Measurements from ENCODE around the gene HTR4. TPM values are rescaled to one million over a fixed set of nuclear protein-coding genes. Genes with fewer than 3 reads are reported as not detected.
"Not testable (repeated sequence)": the region's sequence is repeated elsewhere in the genome, so short reads cannot be mapped to it uniquely, and the experiment has no call there.

Gene HTR4
- total RNA-seq, 5 donors from 2014 or later (not counting 1 experiment from before 2014, with no cell fraction given): not detected

- Mint-ChIP-seq H3K27me3 (peaks cover 6 to 8% of the 10 kb centered on the region in 2 donors), H3K4me3 (no peak overlapping the region), H3K4me1 (no peaks in the 10 kb centered on the region), H3K9me3 (peaks cover 0 to 7% (median 4%) of the 10 kb centered on the region in 3 donors), H3K36me3 (no peaks in the 10 kb centered on the region), H3K27ac (no peak overlapping the region)
- WGBS (ENCODE audit: insufficient coverage): 69% methylated on average over 3 of the region's 6 CpGs
- CTCF ChIA-PET: no interaction called here
- POLR2A ChIA-PET: no interaction called here
- Histone ChIP-seq H3K4me1 (ENCODE audit: control insufficient read depth in 1 of 2, extremely low read depth in 1 of 2, insufficient read depth in 2 of 2, low read length in 2 of 2) (no peaks in the 10 kb centered on the region), H3K9me3 (peaks cover 3% of the 10 kb centered on the region), H3K36me3 (ENCODE audit: control insufficient read depth in 2 of 2, extremely low read depth in 1 of 2, insufficient read depth in 1 of 2, low read length in 1 of 2) (no peaks in the 10 kb centered on the region), H3K27me3 (replicated peaks in 1 of 2; ENCODE audit: control insufficient read depth in 2 of 2, extremely low read depth in 1 of 2, insufficient read depth in 2 of 2, low read length in 1 of 2) (no peaks in the 10 kb centered on the region), H3K4me3 (ENCODE audit: control insufficient read depth in 1 of 2, extremely low read depth in 1 of 2, low read length in 1 of 2) (no peak overlapping the region), H3K27ac (ENCODE audit: low read length) (no peak overlapping the region)
- ATAC-seq (replicated peaks in 1 of 4) (no peak), DNase-seq (no peak)
Observed at GRCh38 chr5:148541054-148541835, 113.1 kb downstream of the HTR4 start.

GRCh38 chr5:148540647-148541046 lies 113.7 kb downstream of the HTR4 start:
- Mint-ChIP-seq H3K4me1 (no peaks in the 10 kb centered on the region), H3K36me3 (no peaks in the 10 kb centered on the region), H3K27me3 (peaks cover 9 to 13% of the 10 kb centered on the region in 2 donors), H3K4me3 (no peak overlapping the region), H3K9me3 (peaks cover 0 to 7% (median 4%) of the 10 kb centered on the region in 3 donors), H3K27ac (no peak overlapping the region)
- Histone ChIP-seq H3K4me1 (ENCODE audit: control insufficient read depth in 1 of 2, extremely low read depth in 1 of 2, insufficient read depth in 2 of 2, low read length in 2 of 2) (no peaks in the 10 kb centered on the region), H3K4me3 (ENCODE audit: control insufficient read depth in 1 of 2, extremely low read depth in 1 of 2, low read length in 1 of 2) (no peak overlapping the region), H3K27ac (ENCODE audit: low read length) (no peak overlapping the region), H3K9me3 (peaks cover 3% of the 10 kb centered on the region), H3K27me3 (replicated peaks in 1 of 2; ENCODE audit: control insufficient read depth in 2 of 2, extremely low read depth in 1 of 2, insufficient read depth in 2 of 2, low read length in 1 of 2) (no peaks in the 10 kb centered on the region), H3K36me3 (ENCODE audit: control insufficient read depth in 2 of 2, extremely low read depth in 1 of 2, insufficient read depth in 1 of 2, low read length in 1 of 2) (no peaks in the 10 kb centered on the region)
- no CpG with 5 or more reads among the region's 1 CpG for WGBS (ENCODE audit: insufficient coverage)
- POLR2A ChIA-PET: no interaction called here
- CTCF ChIA-PET: interaction anchor here in 1 of 2 donors (0.6 kb wide), 1 partner anchor 794 kb away, joined by 4 read pairs; no protein-coding TSS in a partner anchor
- ATAC-seq (replicated peaks in 1 of 4) (no peak), DNase-seq (no peak)

- H3K36me3 Mint-ChIP-seq: no peaks in the 10 kb centered on the region
- no CpG with 5 or more reads among the region's 6 CpGs for WGBS (ENCODE audit: insufficient coverage)
Observed at GRCh38 chr5:148539851-148540250, 114.5 kb downstream of the HTR4 start.

GRCh38 chr5:148535190-148535589 lies 119.1 kb downstream of the HTR4 start:
- no peak for ATAC-seq (replicated peaks in 1 of 4)
- no peaks in the 10 kb centered on the region for H3K4me1 ChIP-seq (ENCODE audit: control insufficient read depth in 1 of 2, extremely low read depth in 1 of 2, insufficient read depth in 2 of 2, low read length in 2 of 2)
- no peaks in the 10 kb centered on the region for H3K36me3 ChIP-seq (ENCODE audit: control insufficient read depth in 2 of 2, extremely low read depth in 1 of 2, insufficient read depth in 1 of 2, low read length in 1 of 2)
- H3K27me3 Mint-ChIP-seq: peaks cover 17% of the 10 kb centered on the region in 2 donors
- ChIA-PET POLR2A (interaction anchor here in 1 of 2 donors (0.5 kb wide), 1 partner anchor 45 kb away, joined by 3 read pairs; no protein-coding TSS in a partner anchor), CTCF (no interaction called here)
- no CpG with 5 or more reads among the region's 1 CpG for WGBS (ENCODE audit: insufficient coverage)
- no peak overlapping the region for H3K27ac Mint-ChIP-seq
- H3K27me3 ChIP-seq (replicated peaks in 1 of 2; ENCODE audit: control insufficient read depth in 2 of 2, extremely low read depth in 1 of 2, insufficient read depth in 2 of 2, low read length in 1 of 2): peaks cover 0 to 13% of the 10 kb centered on the region in 2 experiments
- H3K4me1 Mint-ChIP-seq: no peaks in the 10 kb centered on the region
- H3K27ac ChIP-seq (ENCODE audit: low read length): no peak overlapping the region
- H3K9me3 Mint-ChIP-seq: peaks cover 0 to 12% (median 9%) of the 10 kb centered on the region in 3 donors
- H3K4me3 ChIP-seq (ENCODE audit: control insufficient read depth in 1 of 2, extremely low read depth in 1 of 2, low read length in 1 of 2): no peak overlapping the region
- no peak overlapping the region for H3K4me3 Mint-ChIP-seq
- no peak for DNase-seq
- peaks cover 3% of the 10 kb centered on the region for H3K9me3 ChIP-seq
- no peaks in the 10 kb centered on the region for H3K36me3 Mint-ChIP-seq

More at GRCh38 chr5:148539851-148540250, 114.5 kb downstream of the HTR4 start:
- DNase-seq (no peak), ATAC-seq (replicated peaks in 1 of 4) (no peak)
- Mint-ChIP-seq H3K27me3 (peaks cover 14 to 17% of the 10 kb centered on the region in 2 donors), H3K9me3 (peaks cover 0 to 7% (median 4%) of the 10 kb centered on the region in 3 donors), H3K4me3 (no peak overlapping the region), H3K4me1 (no peaks in the 10 kb centered on the region), H3K27ac (no peak overlapping the region)
- no peak overlapping the region for H3K4me3 ChIP-seq (ENCODE audit: control insufficient read depth in 1 of 2, extremely low read depth in 1 of 2, low read length in 1 of 2)
- ChIA-PET POLR2A (interaction anchor here in 1 of 2 donors (0.6 kb wide), 1 partner anchor 9 kb away, joined by 4 read pairs; no protein-coding TSS in a partner anchor), CTCF (no interaction called here)
- H3K4me1 ChIP-seq (ENCODE audit: control insufficient read depth in 1 of 2, extremely low read depth in 1 of 2, insufficient read depth in 2 of 2, low read length in 2 of 2): no peaks in the 10 kb centered on the region
- H3K9me3 ChIP-seq: peaks cover 3% of the 10 kb centered on the region
- H3K36me3 ChIP-seq (ENCODE audit: control insufficient read depth in 2 of 2, extremely low read depth in 1 of 2, insufficient read depth in 1 of 2, low read length in 1 of 2): no peaks in the 10 kb centered on the region
- no peaks in the 10 kb centered on the region for H3K27me3 ChIP-seq (replicated peaks in 1 of 2; ENCODE audit: control insufficient read depth in 2 of 2, extremely low read depth in 1 of 2, insufficient read depth in 2 of 2, low read length in 1 of 2)
- H3K27ac ChIP-seq (ENCODE audit: low read length): no peak overlapping the region

GRCh38 chr5:148532969-148533670 lies 121.2 kb downstream of the HTR4 start:
- Histone ChIP-seq H3K4me1 (ENCODE audit: control insufficient read depth in 1 of 2, extremely low read depth in 1 of 2, insufficient read depth in 2 of 2, low read length in 2 of 2) (no peaks in the 10 kb centered on the region), H3K27ac (ENCODE audit: low read length) (no peak overlapping the region), H3K9me3 (no peaks in the 10 kb centered on the region), H3K36me3 (ENCODE audit: control insufficient read depth in 2 of 2, extremely low read depth in 1 of 2, insufficient read depth in 1 of 2, low read length in 1 of 2) (no peaks in the 10 kb centered on the region), H3K4me3 (ENCODE audit: control insufficient read depth in 1 of 2, extremely low read depth in 1 of 2, low read length in 1 of 2) (no peak overlapping the region), H3K27me3 (replicated peaks in 1 of 2; ENCODE audit: control insufficient read depth in 2 of 2, extremely low read depth in 1 of 2, insufficient read depth in 2 of 2, low read length in 1 of 2) (peaks cover 0 to 13% of the 10 kb centered on the region in 2 experiments)
- H3K36me3 Mint-ChIP-seq: no peaks in the 10 kb centered on the region
- DNase-seq (no peak), ATAC-seq (replicated peaks in 1 of 4) (no peak)
- no peak overlapping the region for H3K27ac Mint-ChIP-seq
- POLR2A ChIA-PET: no interaction called here
- no peaks in the 10 kb centered on the region for H3K4me1 Mint-ChIP-seq
- no CpG with 5 or more reads among the region's 5 CpGs for WGBS (ENCODE audit: insufficient coverage)
- peaks cover 16 to 17% of the 10 kb centered on the region in 2 donors for H3K27me3 Mint-ChIP-seq
- CTCF ChIA-PET: interaction anchor here in 1 of 2 donors (0.6 kb wide), 1 partner anchor 901 kb away, joined by 4 read pairs; no protein-coding TSS in a partner anchor
- H3K9me3 Mint-ChIP-seq: peaks cover 6 to 14% (median 13%) of the 10 kb centered on the region in 3 donors
- H3K4me3 Mint-ChIP-seq: no peak overlapping the region

- H3K36me3 Mint-ChIP-seq; H3K27me3 Mint-ChIP-seq; H3K4me3 ChIP-seq (ENCODE audit: control insufficient read depth in 1 of 2, extremely low read depth in 1 of 2, low read length in 1 of 2); POLR2A ChIA-PET; CTCF ChIA-PET; H3K27me3 ChIP-seq (replicated peaks in 1 of 2; ENCODE audit: control insufficient read depth in 2 of 2, extremely low read depth in 1 of 2, insufficient read depth in 2 of 2, low read length in 1 of 2); ATAC-seq (replicated peaks in 1 of 4); H3K4me1 ChIP-seq (ENCODE audit: control insufficient read depth in 1 of 2, extremely low read depth in 1 of 2, insufficient read depth in 2 of 2, low read length in 2 of 2); DNase-seq; H3K27ac Mint-ChIP-seq; H3K27ac ChIP-seq (ENCODE audit: low read length); H3K4me3 Mint-ChIP-seq; H3K4me1 Mint-ChIP-seq; H3K9me3 ChIP-seq; H3K36me3 ChIP-seq (ENCODE audit: control insufficient read depth in 2 of 2, extremely low read depth in 1 of 2, insufficient read depth in 1 of 2, low read length in 1 of 2): not testable (repeated sequence)
- whole genome bisulfite sequencing (ENCODE audit: insufficient coverage): 83% methylated on average over 1 of the region's 2 CpGs
- peaks cover 6 to 14% (median 13%) of the 10 kb centered on the region in 3 donors for H3K9me3 Mint-ChIP-seq
Observed at GRCh38 chr5:148529450-148529849, 124.9 kb downstream of the HTR4 start.

Data from T-cell (primary cell).